Gastroesophageal sphincter (tissue), 3 donors: ENCODE measurements around the gene SULT1C4.

Experiments used
- CTCF ChIP-seq, 4 experiments: fragments of 200-600 bp in 2 of 4; fragments of 450-650 bp in 2 of 4; sonication (generic) in 1 of 4; IDR thresholded peaks; one replicate each; pipeline ENCODE4 v1.5.1; 2017 to 2019; ENCODE audit warnings: antibody characterized with exemption in 4 of 4, mild to moderate bottlenecking in 2 of 4, moderate library complexity in 2 of 4
- POLR2A ChIP-seq, 2 donors: fragments of 450-650 bp; IDR thresholded peaks; one replicate each; pipeline ENCODE4 v1.6.1; 2017; ENCODE audit warnings: antibody characterized with exemption in 2 of 2, mild to moderate bottlenecking in 2 of 2, moderate library complexity in 1 of 2
- POLR2AphosphoS5 ChIP-seq: sonication (generic); formaldehyde crosslinking; IDR thresholded peaks from one replicate; pipeline ENCODE4 v1.6.1; 2017; ENCODE audit warnings: antibody characterized with exemption

- TF ChIP-seq POLR2A (IDR thresholded peaks at IDR 0.05): no peak
- TF ChIP-seq CTCF (IDR thresholded peaks at IDR 0.05): no peak
- no peak for TF ChIP-seq POLR2AphosphoS5
Observed at GRCh38 chr2:108367561-108368175, 10.1 kb upstream of the SULT1C4 start.
